ENCODE measurements around the gene NEK8.
"Not testable (repeated sequence)": the region's sequence is repeated elsewhere in the genome, so short reads cannot be mapped to it uniquely, and the experiment has no call there.

Gene NEK8

GRCh38 chr17:28710861-28711722 lies 17.5 kb upstream of the NEK8 start:
- peak; percentile 100 for DNase-seq (ENCODE audit: low spot score)

- no peak for DNase-seq (ENCODE audit: low spot score)
These were observed 16.9 kb upstream of the NEK8 start, which contains the start of gene PROCA1 for GRCh38 chr17:28711723-28712031. TSS of gene PROCA1 (minus strand) at chr17:28711888. CDS start at chr17:28711660, 228 bp downstream.

GRCh38 chr17:28712032-28712704 lies 16.4 kb upstream of the NEK8 start:
- DNase-seq (ENCODE audit: low spot score), result no peak

- no peak for DNase-seq (ENCODE audit: low spot score)
These were observed 15.7 kb upstream of the NEK8 start for GRCh38 chr17:28712705-28713415.

- no peak for DNase-seq (ENCODE audit: low spot score)
These were observed 14.3 kb upstream of the NEK8 start for GRCh38 chr17:28714281-28714680.

GRCh38 chr17:28715217-28715616 lies 13.4 kb upstream of the NEK8 start:
- no peak for DNase-seq (ENCODE audit: low spot score)

GRCh38 chr17:28716740-28717577 lies 11.6 kb upstream of the NEK8 start:
- peak; percentile 22 for DNase-seq (ENCODE audit: low spot score)

GRCh38 chr17:28717578-28718332 lies 10.8 kb upstream of the NEK8 start, which contains the start of gene RAB34:
TSS of gene RAB34 (minus strand) at chr17:28717868. CDS start at chr17:28717266, 602 bp downstream.
- peak; percentile 34 for DNase-seq (ENCODE audit: low spot score)

- DNase-seq (ENCODE audit: low spot score), result peak; percentile 30
These were observed 10.1 kb upstream of the NEK8 start for GRCh38 chr17:28718333-28719020.

- DNase-seq (ENCODE audit: low spot score), result no peak
These were observed 9.6 kb upstream of the NEK8 start for GRCh38 chr17:28719021-28719433.

GRCh38 chr17:28720247-28720996 lies 8.2 kb upstream of the NEK8 start:
- no peak for DNase-seq (ENCODE audit: low spot score)

- DNase-seq (ENCODE audit: low spot score), result not testable (repeated sequence)
These were observed 7.6 kb upstream of the NEK8 start for GRCh38 chr17:28720997-28721329.

- no peak for DNase-seq (ENCODE audit: low spot score)
These were observed 6.0 kb upstream of the NEK8 start for GRCh38 chr17:28722417-28723158.

- DNase-seq (ENCODE audit: low spot score), result no peak
These were observed 5.3 kb upstream of the NEK8 start for GRCh38 chr17:28723159-28723835.

GRCh38 chr17:28723836-28724499 lies 4.6 kb upstream of the NEK8 start:
- DNase-seq (ENCODE audit: low spot score), result not testable (repeated sequence)

GRCh38 chr17:28724500-28725165 lies 4.0 kb upstream of the NEK8 start:
- peak; percentile 8 for DNase-seq (ENCODE audit: low spot score)

GRCh38 chr17:28725166-28725659 lies 3.4 kb upstream of the NEK8 start:
- DNase-seq (ENCODE audit: low spot score), result no peak
